GM12878 (cell line): ENCODE measurements around the gene GYPC. TPM values are rescaled to one million over a fixed set of nuclear protein-coding genes. Genes with fewer than 3 reads are reported as not detected.

ENCODE experiments used
- BHLHE40 ChIP-seq, 2 experiments: fragments of 450-650 bp in 1 of 2; IDR thresholded peaks; 2 replicates each; pipeline ENCODE4 v1.6.1; 2011 to 2017; ENCODE audit warnings: low read depth in 2 of 2, borderline replicate concordance in 1 of 2, improper control_type of control experiment in 1 of 2, low read length in 1 of 2, mild to moderate bottlenecking in 1 of 2
- CBFB ChIP-seq: IDR thresholded peaks from 2 replicates; pipeline ENCODE4 v1.6.1; 2016; ENCODE audit warnings: antibody characterized with exemption, low read depth
- CEBPZ ChIP-seq: fragments of 150-350 bp; IDR thresholded peaks from 2 replicates; pipeline ENCODE4 v1.6.1; 2016; ENCODE audit warnings: low read depth, low read length
- CTCF ChIP-seq, 3 experiments: IDR thresholded peaks in 2 of 3; conservative IDR thresholded peaks in 1 of 3; 2 replicates each; pipeline ENCODE4 v1.5.1; 2011; ENCODE audit warnings: low read depth in 3 of 3, low read length in 3 of 3, mild to moderate bottlenecking in 3 of 3, control low read depth in 2 of 3, moderate library complexity in 2 of 3, inconsistent platforms in 1 of 3, mixed read lengths in 1 of 3; ENCODE audit not compliant: control insufficient read depth in 2 of 3, insufficient read depth in 1 of 3; ENCODE audit errors: extremely low read depth in 1 of 3
- GABPA ChIP-seq: IDR thresholded peaks from 2 replicates; pipeline ENCODE4 v1.6.1; 2014; ENCODE audit warnings: antibody characterized with exemption, low read depth, mild to moderate bottlenecking, inconsistent platforms
- HDAC2 ChIP-seq: fragments of 200-600 bp; sonication (generic); IDR thresholded peaks from 2 replicates; pipeline ENCODE4 v1.6.1; 2017
- NFIC ChIP-seq: IDR thresholded peaks from 2 replicates; pipeline ENCODE4 v1.6.1; 2012; ENCODE audit warnings: low read depth, mild to moderate bottlenecking, inconsistent platforms, low read length, moderate library complexity
- NKRF ChIP-seq: fragments of 450-650 bp; conservative IDR thresholded peaks from 2 replicates; pipeline ENCODE4 v1.6.1; 2017; ENCODE audit warnings: mild to moderate bottlenecking, moderate library complexity
- POLR2AphosphoS2 ChIP-seq: IDR thresholded peaks from 2 replicates; pipeline ENCODE4 v1.6.1; 2011; ENCODE audit warnings: low read depth, mild to moderate bottlenecking, low read length, improper control_type of control experiment, moderate library complexity
- RB1 ChIP-seq: fragments of 450-650 bp; formaldehyde crosslinking; IDR thresholded peaks from 2 replicates; pipeline ENCODE4 v1.6.1; 2017; ENCODE audit warnings: mild to moderate bottlenecking, borderline replicate concordance
- RELB ChIP-seq: fragments of 450-650 bp; IDR thresholded peaks from 2 replicates; pipeline ENCODE4 v1.6.1; 2017; ENCODE audit warnings: low read depth, mild to moderate bottlenecking, moderate library complexity
- SMAD5 ChIP-seq: IDR thresholded peaks from 2 replicates; pipeline ENCODE4 v1.6.1; 2016; ENCODE audit warnings: antibody characterized with exemption, low read depth
- STAT3 ChIP-seq: IDR thresholded peaks from 2 replicates; pipeline ENCODE4 v1.6.1; 2011; ENCODE audit warnings: low read depth, low read length, improper control_type of control experiment
- SUPT20H ChIP-seq: IDR thresholded peaks from 2 replicates; pipeline ENCODE4 v1.6.1; 2011; ENCODE audit warnings: low read depth, mild to moderate bottlenecking, low read length, moderate library complexity, borderline replicate concordance; ENCODE audit not compliant: control insufficient read depth
- TBL1XR1 ChIP-seq: IDR thresholded peaks from 2 replicates; pipeline ENCODE4 v1.6.1; 2012; ENCODE audit warnings: low read depth, low read length, improper control_type of control experiment
- TCF12 ChIP-seq: IDR thresholded peaks from 2 replicates; pipeline ENCODE4 v1.6.1; 2011; ENCODE audit warnings: low read depth, mild to moderate bottlenecking, low read length
- ZNF687 ChIP-seq: fragments of 450-650 bp; IDR thresholded peaks from 2 replicates; pipeline ENCODE4 v1.6.1; 2017; ENCODE audit warnings: mild to moderate bottlenecking, moderate library complexity
- polyA plus RNA-seq, 11 experiments: library from polyadenylated mRNA; depleted of rRNA in 4 of 11; unstranded in 6 of 11; stranded (reverse) in 5 of 11; fragments of >200 nt; fragmentation: Nextera tagmentation in 4 of 11; fragmentation: Illumina TruSeq in 1 of 11; extraction: Ambion mirVana in 4 of 11; extraction: Trizol in 1 of 11; gene quantifications; 1 replicate in 1 of 11; 2 replicates in 10 of 11; pipeline versions ENCODE4 v1.2.1 to v1.2.3, GENCODE V29; 2011 to 2016; ENCODE audit warnings: inconsistent platforms in 2 of 11, missing spikeins in 2 of 11, low read depth in 1 of 11
- total RNA-seq, 4 experiments: library from RNA; depleted of rRNA in 3 of 4; stranded (reverse); fragments of >200 nt in 3 of 4; fragmentation: Illumina TruSeq in 1 of 4; extraction: Trizol in 1 of 4; gene quantifications; 2 replicates each; pipeline versions ENCODE4 v1.2.1 to v1.2.3, GENCODE V29; 2013 to 2021

The GYPC gene
- total and polyA plus RNA-seq, 10 of the 15 experiments (the other 5 are each of a cell fraction or from before 2014, with no cell fraction given) = 26.2 to 150 (median 81.4) TPM

GRCh38 chr2:126664234-126664633, 8.3 kb downstream of the GYPC start (continued):
- TF ChIP-seq BHLHE40 (IDR thresholded peaks at IDR 0.05; ENCODE audit: borderline replicate concordance in 1 of 2, low read depth in 2 of 2, low read length in 1 of 2) (peak in 1 of 2 experiments; percentile 53; a peak in 2 of 4 replicates), ZNF687 (0 out of 2 replicates have a peak, but pooled peaks have one; percentile 37), SMAD5 (no peak), RB1 (no peak), GABPA (no peak), CEBPZ (no peak), NFIC (peak; percentile 33; the same call in 1 of the 2 replicates), RELB (peak; percentile 65; the same call in 1 of the 2 replicates), SUPT20H (no peak), TBL1XR1 (0 out of 2 replicates have a peak, but pooled peaks have one; percentile 16), CBFB (no peak), NKRF (no peak), HDAC2 (no peak), CTCF (IDR thresholded peaks at IDR 0.05 in 2 of 3, conservative IDR thresholded peaks at IDR 0.05 in 1 of 3; ENCODE audit: control insufficient read depth in 2 of 3, extremely low read depth in 1 of 3, insufficient read depth in 1 of 3, low read depth in 3 of 3, low read length in 3 of 3) (no peak), POLR2AphosphoS2 (no peak), TCF12 (no peak), STAT3 (no peak)
